Measurements from ENCODE around the gene RRBP1.

Gene RRBP1

GRCh38 chr20:17679941-17680835 lies 1.9 kb downstream of the RRBP1 start:
- no peak for DNase-seq

GRCh38 chr20:17678886-17679285 lies 3.2 kb downstream of the RRBP1 start:
- DNase-seq = no peak

GRCh38 chr20:17678295-17678694 lies 3.7 kb downstream of the RRBP1 start:
- no peak for DNase-seq

- DNase-seq = no peak
Measured at GRCh38 chr20:17676942-17677341, 5.1 kb downstream of the RRBP1 start.

GRCh38 chr20:17676378-17676759 lies 5.7 kb downstream of the RRBP1 start:
- no peak for DNase-seq

- DNase-seq = no peak
Measured at GRCh38 chr20:17675519-17676377, 6.3 kb downstream of the RRBP1 start.

- no peak for DNase-seq
Measured at GRCh38 chr20:17674722-17675518, 7.1 kb downstream of the RRBP1 start.

- no peak for DNase-seq
Measured at GRCh38 chr20:17673084-17673483, 9.0 kb downstream of the RRBP1 start.

- DNase-seq = no peak
Measured at GRCh38 chr20:17671565-17671964, 10.5 kb downstream of the RRBP1 start.

- DNase-seq = no peak
Measured at GRCh38 chr20:17671011-17671410, 11.0 kb downstream of the RRBP1 start.

GRCh38 chr20:17669306-17669931 lies 12.6 kb downstream of the RRBP1 start:
- DNase-seq = no peak

- no peak for DNase-seq
Measured at GRCh38 chr20:17668432-17668831, 13.6 kb downstream of the RRBP1 start.

GRCh38 chr20:17667445-17667844 lies 14.6 kb downstream of the RRBP1 start:
- no peak for DNase-seq

GRCh38 chr20:17666481-17666880 lies 15.6 kb downstream of the RRBP1 start:
- DNase-seq = no peak

GRCh38 chr20:17665756-17666155 lies 16.3 kb downstream of the RRBP1 start:
- no peak for DNase-seq

GRCh38 chr20:17664025-17664633 lies 17.9 kb downstream of the RRBP1 start:
- DNase-seq = no peak

GRCh38 chr20:17663486-17663885 lies 18.6 kb downstream of the RRBP1 start:
- DNase-seq = no peak

GRCh38 chr20:17663040-17663399 lies 19.0 kb downstream of the RRBP1 start:
- DNase-seq = no peak

- DNase-seq = no peak
Measured at GRCh38 chr20:17662333-17663039, 19.6 kb downstream of the RRBP1 start.

GRCh38 chr20:17661121-17661744 lies 20.8 kb downstream of the RRBP1 start:
- DNase-seq = no peak

- no peak for DNase-seq
Measured at GRCh38 chr20:17660667-17661066, 21.4 kb downstream of the RRBP1 start.

Data from activated naive CD4-positive, alpha-beta T cell (primary cell).